OCI-LY3 (cell line): ENCODE data around the gene FOXF2.

Experiments
- EZH2phosphoT487 ChIP-seq: fragments of 200-600 bp; shearing (Covaris generic); IDR thresholded peaks from 2 replicates; pipeline ENCODE4 v1.6.1; 2018; ENCODE audit warnings: antibody characterized with exemption, mixed run types, low read depth
- TF ChIP-seq, protein P1 (sequence below): fragments of 200-600, 300-600 bp; sonication (generic); IDR thresholded peaks from 2 replicates; pipeline ENCODE4 v1.5.1; 2014; ENCODE audit warnings: antibody characterized with exemption, low read length, low read depth

GRCh38 chr6:1382331-1382882, 7.0 kb upstream of the FOXF2 start:
- TF ChIP-seq, protein P1, sequence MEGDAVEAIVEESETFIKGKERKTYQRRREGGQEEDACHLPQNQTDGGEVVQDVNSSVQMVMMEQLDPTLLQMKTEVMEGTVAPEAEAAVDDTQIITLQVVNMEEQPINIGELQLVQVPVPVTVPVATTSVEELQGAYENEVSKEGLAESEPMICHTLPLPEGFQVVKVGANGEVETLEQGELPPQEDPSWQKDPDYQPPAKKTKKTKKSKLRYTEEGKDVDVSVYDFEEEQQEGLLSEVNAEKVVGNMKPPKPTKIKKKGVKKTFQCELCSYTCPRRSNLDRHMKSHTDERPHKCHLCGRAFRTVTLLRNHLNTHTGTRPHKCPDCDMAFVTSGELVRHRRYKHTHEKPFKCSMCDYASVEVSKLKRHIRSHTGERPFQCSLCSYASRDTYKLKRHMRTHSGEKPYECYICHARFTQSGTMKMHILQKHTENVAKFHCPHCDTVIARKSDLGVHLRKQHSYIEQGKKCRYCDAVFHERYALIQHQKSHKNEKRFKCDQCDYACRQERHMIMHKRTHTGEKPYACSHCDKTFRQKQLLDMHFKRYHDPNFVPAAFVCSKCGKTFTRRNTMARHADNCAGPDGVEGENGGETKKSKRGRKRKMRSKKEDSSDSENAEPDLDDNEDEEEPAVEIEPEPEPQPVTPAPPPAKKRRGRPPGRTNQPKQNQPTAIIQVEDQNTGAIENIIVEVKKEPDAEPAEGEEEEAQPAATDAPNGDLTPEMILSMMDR: no peak
- no peak for TF ChIP-seq EZH2phosphoT487
